Type B pancreatic cell (in vitro differentiated cells): ENCODE measurements around the gene PIK3C3. TPM values are rescaled to one million over a fixed set of nuclear protein-coding genes. Genes with fewer than 3 reads are reported as not detected.

Experiments used
- DNase-seq: peaks from one replicate; pipeline ENCODE4 v3.0.0; 2021; ENCODE audit warnings: mixed read lengths; ENCODE audit not compliant: unreplicated experiment; ENCODE audit errors: extremely low spot score
- H3K27ac Mint-ChIP-seq: 2 replicates; pipeline ENCODE4 v1.8.0; 2021; ENCODE audit warnings: mild to moderate bottlenecking, mixed read lengths
- H3K27me3 Mint-ChIP-seq: 2 replicates; pipeline ENCODE4 v1.8.0; 2021; ENCODE audit warnings: mixed read lengths
- H3K36me3 Mint-ChIP-seq: 2 replicates; pipeline ENCODE4 v1.8.0; 2021; ENCODE audit warnings: mixed read lengths
- H3K4me1 Mint-ChIP-seq: one replicate; pipeline ENCODE4 v1.8.0; 2021; ENCODE audit warnings: mixed read lengths; ENCODE audit not compliant: unreplicated experiment
- H3K4me3 Mint-ChIP-seq: 2 replicates; pipeline ENCODE4 v1.8.0; 2021; ENCODE audit warnings: mild to moderate bottlenecking, mixed read lengths
- H3K9me3 Mint-ChIP-seq: 2 replicates; pipeline ENCODE4 v1.8.0; 2021; ENCODE audit warnings: mixed read lengths
- total RNA-seq: library from RNA; stranded (reverse); gene quantifications from 2 replicates; pipeline ENCODE4 v1.2.1, GENCODE V29; 2021; ENCODE audit warnings: low replicate concordance
- TF ChIP-seq, protein P1 (sequence below): fragments of 200-600 bp; sonication (generic); conservative IDR thresholded peaks from 2 replicates; pipeline ENCODE4 v1.5.0; 2021; ENCODE audit warnings: antibody characterized with exemption, mild to moderate bottlenecking

The PIK3C3 gene
- total RNA-seq, 1 donor from 2014 or later: 58.6 TPM

DNA sequence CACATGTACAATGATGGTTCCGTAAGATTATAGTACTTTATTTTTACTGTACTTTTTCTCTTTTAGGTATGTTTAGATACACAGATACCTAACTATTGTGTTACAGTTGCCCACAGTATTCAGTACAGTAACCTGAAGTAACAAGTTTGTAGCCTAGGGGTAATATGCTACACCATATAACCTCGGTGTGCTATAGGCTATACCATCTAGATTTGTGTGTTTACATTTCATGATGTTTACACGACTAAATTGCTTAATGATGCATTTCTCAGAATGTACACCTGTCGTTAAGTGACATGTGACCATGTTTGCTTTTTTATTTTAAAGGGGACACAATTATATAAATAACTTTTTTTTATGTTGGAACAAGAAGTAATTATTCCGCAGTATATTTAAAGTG, 34.5 kb downstream of the PIK3C3 start:
- peaks cover 14% of the 10 kb centered on the region for H3K36me3 Mint-ChIP-seq
- H3K27ac Mint-ChIP-seq: no peak overlapping the region
- no peak for DNase-seq
- TF ChIP-seq, protein P1, sequence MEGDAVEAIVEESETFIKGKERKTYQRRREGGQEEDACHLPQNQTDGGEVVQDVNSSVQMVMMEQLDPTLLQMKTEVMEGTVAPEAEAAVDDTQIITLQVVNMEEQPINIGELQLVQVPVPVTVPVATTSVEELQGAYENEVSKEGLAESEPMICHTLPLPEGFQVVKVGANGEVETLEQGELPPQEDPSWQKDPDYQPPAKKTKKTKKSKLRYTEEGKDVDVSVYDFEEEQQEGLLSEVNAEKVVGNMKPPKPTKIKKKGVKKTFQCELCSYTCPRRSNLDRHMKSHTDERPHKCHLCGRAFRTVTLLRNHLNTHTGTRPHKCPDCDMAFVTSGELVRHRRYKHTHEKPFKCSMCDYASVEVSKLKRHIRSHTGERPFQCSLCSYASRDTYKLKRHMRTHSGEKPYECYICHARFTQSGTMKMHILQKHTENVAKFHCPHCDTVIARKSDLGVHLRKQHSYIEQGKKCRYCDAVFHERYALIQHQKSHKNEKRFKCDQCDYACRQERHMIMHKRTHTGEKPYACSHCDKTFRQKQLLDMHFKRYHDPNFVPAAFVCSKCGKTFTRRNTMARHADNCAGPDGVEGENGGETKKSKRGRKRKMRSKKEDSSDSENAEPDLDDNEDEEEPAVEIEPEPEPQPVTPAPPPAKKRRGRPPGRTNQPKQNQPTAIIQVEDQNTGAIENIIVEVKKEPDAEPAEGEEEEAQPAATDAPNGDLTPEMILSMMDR: no peak
- no peaks in the 10 kb centered on the region for H3K4me1 Mint-ChIP-seq
- H3K27me3 Mint-ChIP-seq: no peaks in the 10 kb centered on the region
- H3K9me3 Mint-ChIP-seq: no peaks in the 10 kb centered on the region
- H3K4me3 Mint-ChIP-seq: no peak overlapping the region

DNA sequence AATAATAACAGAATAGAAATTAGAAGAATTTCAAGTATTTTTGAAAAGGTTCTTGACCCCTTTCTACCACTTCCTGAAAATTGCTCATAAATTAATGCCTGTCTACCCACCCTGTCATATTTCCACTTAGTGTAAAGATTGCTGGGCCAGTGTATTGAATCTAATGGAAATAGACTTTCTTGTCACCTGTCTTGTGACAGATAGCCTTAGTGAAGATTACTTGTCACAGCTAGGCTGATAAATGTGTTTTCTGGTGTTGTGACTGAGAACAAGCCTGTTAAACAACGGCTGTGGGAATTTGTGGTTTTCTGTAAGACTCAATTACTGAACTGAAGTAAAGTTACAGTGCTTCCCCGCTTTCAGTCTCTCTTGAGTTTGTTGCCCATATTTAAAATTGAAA, 37.0 kb downstream of the PIK3C3 start:
- H3K27me3 Mint-ChIP-seq: no peaks in the 10 kb centered on the region
- H3K9me3 Mint-ChIP-seq: no peaks in the 10 kb centered on the region
- TF ChIP-seq, protein P1: no peak
- no peaks in the 10 kb centered on the region for H3K4me1 Mint-ChIP-seq
- no peak overlapping the region for H3K27ac Mint-ChIP-seq
- no peak for DNase-seq
- H3K4me3 Mint-ChIP-seq: no peak overlapping the region
- H3K36me3 Mint-ChIP-seq: peaks cover 21% of the 10 kb centered on the region

DNA sequence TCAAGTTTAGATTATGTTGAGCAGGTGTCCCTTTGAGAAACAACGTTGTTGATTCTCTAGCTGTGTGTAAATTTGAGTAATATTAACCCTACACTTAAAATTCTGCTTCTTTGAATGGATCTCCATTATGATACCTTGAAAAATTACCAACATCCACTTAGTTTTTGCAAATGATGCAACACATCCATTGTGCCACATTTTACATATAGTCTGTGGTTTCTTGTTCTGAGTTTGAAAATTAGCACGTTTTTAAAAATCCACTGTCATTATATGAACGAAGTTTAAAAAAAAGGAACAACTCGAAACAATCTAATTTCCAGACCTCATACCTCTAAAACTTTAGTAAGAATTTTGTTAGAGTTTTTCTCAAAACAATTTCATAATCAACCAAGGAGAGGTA, 37.7 kb downstream of the PIK3C3 start:
- Mint-ChIP-seq H3K4me1 (no peaks in the 10 kb centered on the region), H3K36me3 (peaks cover 22% of the 10 kb centered on the region), H3K9me3 (no peaks in the 10 kb centered on the region), H3K4me3 (no peak overlapping the region), H3K27me3 (no peaks in the 10 kb centered on the region), H3K27ac (no peak overlapping the region)
- TF ChIP-seq, protein P1: no peak
- DNase-seq: no peak

DNA sequence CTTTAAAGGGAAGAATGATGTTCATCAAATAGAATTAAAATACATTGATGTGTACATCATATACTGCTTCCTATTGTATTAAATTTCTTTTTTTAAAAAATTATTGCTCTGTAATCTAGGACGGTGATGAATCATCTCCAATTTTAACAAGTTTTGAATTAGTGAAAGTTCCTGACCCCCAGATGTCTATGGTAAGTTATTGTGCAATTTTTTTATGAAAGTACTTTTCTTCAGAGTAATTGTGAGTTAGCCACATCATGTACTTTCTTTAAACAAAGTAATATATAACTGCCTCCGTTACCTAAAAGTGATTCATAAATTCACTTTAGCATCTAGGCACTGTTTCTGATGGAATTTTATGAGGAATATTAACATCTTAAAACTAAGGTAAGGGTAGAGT, 38.1 kb downstream of the PIK3C3 start:
- TF ChIP-seq, protein P1: no peak
- Mint-ChIP-seq H3K9me3 (no peaks in the 10 kb centered on the region), H3K36me3 (peaks cover 23% of the 10 kb centered on the region), H3K4me3 (no peak overlapping the region), H3K4me1 (no peaks in the 10 kb centered on the region), H3K27me3 (no peaks in the 10 kb centered on the region), H3K27ac (no peak overlapping the region)
- DNase-seq: no peak

DNA sequence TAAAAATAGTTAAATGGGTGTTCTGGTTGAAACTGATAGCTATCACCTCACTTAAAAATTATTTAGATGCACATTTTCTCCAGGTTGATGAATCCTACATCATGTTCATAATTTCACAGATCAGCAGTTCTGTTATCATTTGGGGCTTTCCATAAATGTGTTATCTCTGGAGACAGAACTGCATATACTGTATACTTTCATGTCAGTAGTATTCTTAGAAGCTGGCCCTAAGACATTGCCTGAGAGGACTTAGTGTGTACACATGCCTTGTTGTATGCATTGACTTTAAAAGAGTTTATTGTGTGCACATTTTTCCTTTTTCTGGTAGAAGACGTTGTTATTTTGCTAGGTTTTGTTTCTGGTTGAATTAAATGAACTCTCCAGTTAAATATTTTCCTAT, 41.0 kb downstream of the PIK3C3 start:
- peaks cover 41% of the 10 kb centered on the region for H3K36me3 Mint-ChIP-seq
- DNase-seq: no peak
- no peaks in the 10 kb centered on the region for H3K4me1 Mint-ChIP-seq
- H3K9me3 Mint-ChIP-seq: no peaks in the 10 kb centered on the region
- H3K4me3 Mint-ChIP-seq: no peak overlapping the region
- no peak overlapping the region for H3K27ac Mint-ChIP-seq
- TF ChIP-seq, protein P1: no peak
- no peaks in the 10 kb centered on the region for H3K27me3 Mint-ChIP-seq

DNA sequence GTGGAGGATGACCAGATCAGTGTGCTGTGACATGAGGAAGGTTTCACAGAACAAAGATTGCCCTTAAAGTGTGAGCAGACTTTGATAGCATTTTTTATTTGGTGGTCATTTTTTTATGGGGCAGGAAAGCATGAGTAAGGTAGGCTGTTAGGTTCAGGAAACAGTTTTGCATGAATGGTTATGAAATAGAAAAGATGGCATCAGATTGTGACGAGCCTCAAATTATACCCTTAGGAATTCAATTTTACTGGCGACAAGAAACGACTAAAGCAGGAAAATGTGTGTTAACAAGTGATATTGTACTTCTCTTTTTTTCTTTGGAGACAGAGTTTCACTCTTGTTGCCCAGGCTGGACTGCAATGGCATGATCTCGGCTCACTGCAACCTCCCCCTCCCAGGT, 44.7 kb downstream of the PIK3C3 start:
- H3K4me1 Mint-ChIP-seq: no peaks in the 10 kb centered on the region
- H3K4me3 Mint-ChIP-seq: no peak overlapping the region
- TF ChIP-seq, protein P1: no peak
- no peak for DNase-seq
- no peaks in the 10 kb centered on the region for H3K27me3 Mint-ChIP-seq
- peaks cover 55% of the 10 kb centered on the region for H3K36me3 Mint-ChIP-seq
- H3K9me3 Mint-ChIP-seq: no peaks in the 10 kb centered on the region
- H3K27ac Mint-ChIP-seq: no peak overlapping the region
